ENCODE measurements around the gene CDC42BPA. TPM values are rescaled to one million over a fixed set of nuclear protein-coding genes. Genes with fewer than 3 reads are reported as not detected.

CDC42BPA gene
- total RNA-seq, 1 experiment from 2014 or later = 30.1 TPM

DNA sequence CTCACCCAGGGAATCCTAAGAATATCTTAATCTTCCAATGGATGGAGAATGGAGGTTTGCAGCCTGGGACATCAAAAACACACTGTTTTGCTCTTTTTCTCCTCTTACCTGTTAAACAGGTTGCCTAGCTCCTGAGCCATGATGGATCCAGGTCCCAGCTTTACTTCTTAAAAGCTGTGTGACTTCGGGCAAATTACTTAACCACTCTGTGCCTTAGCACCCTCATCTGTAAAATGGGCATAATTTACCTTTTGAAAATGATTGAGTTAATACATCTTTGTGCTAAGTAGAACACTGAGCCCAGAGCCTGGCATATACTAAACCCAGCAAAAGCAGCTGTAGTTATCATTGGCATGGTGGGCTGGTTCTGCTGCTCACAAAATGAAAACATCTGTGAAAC lies 368.0 kb downstream of the CDC42BPA start:
- Histone ChIP-seq H2AFZ (ENCODE audit: low read length) (no peak overlapping the region), H3K14ac (ENCODE audit: insufficient read depth, low read length) (no peak overlapping the region), H4K20me1 (ENCODE audit: control insufficient read depth, insufficient read depth, insufficient read length) (no peaks in the 10 kb centered on the region), H3K79me2 (ENCODE audit: insufficient read depth, low read length) (no peaks in the 10 kb centered on the region), H3K27me3 (ENCODE audit: insufficient read depth, low read length) (no peaks in the 10 kb centered on the region), H2AK5ac (ENCODE audit: insufficient read length, low read length) (no peak overlapping the region), H2BK120ac (ENCODE audit: low read depth, low read length, poor library complexity, severe bottlenecking) (no peak overlapping the region), H2BK5ac (ENCODE audit: insufficient read length, low read length) (no peak overlapping the region), H3K4me2 (ENCODE audit: insufficient read depth, insufficient read length, low read length) (no peak overlapping the region), H2BK12ac (ENCODE audit: insufficient read length, low read depth, low read length) (no peak overlapping the region), H3K27ac (ENCODE audit: insufficient read length, low read depth, low read length) (no peak overlapping the region), H2BK15ac (ENCODE audit: low read depth, low read length) (no peak overlapping the region), H4K91ac (ENCODE audit: insufficient read length, low read depth, low read length) (no peak overlapping the region), H3K23ac (ENCODE audit: insufficient read length, low read depth, low read length) (no peak overlapping the region), H4K5ac (ENCODE audit: insufficient read length, low read depth, low read length) (no peak overlapping the region), H3K4me1 (ENCODE audit: insufficient read depth, low read length) (no peaks in the 10 kb centered on the region; the same call in 1 of the 2 replicates), H2BK20ac (ENCODE audit: low read depth, low read length, poor library complexity, severe bottlenecking) (no peak overlapping the region), H3K9me3 (ENCODE audit: control insufficient read depth, low read depth, low read length) (no peaks in the 10 kb centered on the region), H3K79me1 (ENCODE audit: insufficient read depth, low read depth, low read length, poor library complexity, severe bottlenecking) (peaks cover 5% of the 10 kb centered on the region), H3T11ph (ENCODE audit: low read length) (no peak overlapping the region), H3K56ac (ENCODE audit: insufficient read length, low read depth, low read length) (no peak overlapping the region), H3K9ac (ENCODE audit: extremely low read depth, insufficient read length, low read length) (no peak overlapping the region), H3K18ac (ENCODE audit: insufficient read length, low read depth, low read length) (no peak overlapping the region), H3K23me2 (ENCODE audit: insufficient read length, low read depth, low read length, poor library complexity, severe bottlenecking) (no peaks in the 10 kb centered on the region), H4K8ac (replicated peaks; ENCODE audit: insufficient read length, low read depth, low read length) (no peak overlapping the region), H3K4ac (ENCODE audit: low read depth, low read length) (no peak overlapping the region)
- Mint-ChIP-seq H3K27ac (no peak overlapping the region), H3K4me1 (peaks cover 23 to 36% of the 10 kb centered on the region in 2 experiments), H3K4me3 (no peak overlapping the region), H3K9me3 (peaks cover 4 to 11% of the 10 kb centered on the region in 2 experiments), H3K36me3 (ENCODE audit: insufficient read depth in 1 of 3, low read depth in 3 of 3) (peaks cover 4 to 15% (median 13%) of the 10 kb centered on the region in 3 experiments), H3K27me3 (ENCODE audit: low read depth) (peaks cover 2% of the 10 kb centered on the region; the same call in 1 of the 2 replicates)
- TF ChIP-seq, protein P1, sequence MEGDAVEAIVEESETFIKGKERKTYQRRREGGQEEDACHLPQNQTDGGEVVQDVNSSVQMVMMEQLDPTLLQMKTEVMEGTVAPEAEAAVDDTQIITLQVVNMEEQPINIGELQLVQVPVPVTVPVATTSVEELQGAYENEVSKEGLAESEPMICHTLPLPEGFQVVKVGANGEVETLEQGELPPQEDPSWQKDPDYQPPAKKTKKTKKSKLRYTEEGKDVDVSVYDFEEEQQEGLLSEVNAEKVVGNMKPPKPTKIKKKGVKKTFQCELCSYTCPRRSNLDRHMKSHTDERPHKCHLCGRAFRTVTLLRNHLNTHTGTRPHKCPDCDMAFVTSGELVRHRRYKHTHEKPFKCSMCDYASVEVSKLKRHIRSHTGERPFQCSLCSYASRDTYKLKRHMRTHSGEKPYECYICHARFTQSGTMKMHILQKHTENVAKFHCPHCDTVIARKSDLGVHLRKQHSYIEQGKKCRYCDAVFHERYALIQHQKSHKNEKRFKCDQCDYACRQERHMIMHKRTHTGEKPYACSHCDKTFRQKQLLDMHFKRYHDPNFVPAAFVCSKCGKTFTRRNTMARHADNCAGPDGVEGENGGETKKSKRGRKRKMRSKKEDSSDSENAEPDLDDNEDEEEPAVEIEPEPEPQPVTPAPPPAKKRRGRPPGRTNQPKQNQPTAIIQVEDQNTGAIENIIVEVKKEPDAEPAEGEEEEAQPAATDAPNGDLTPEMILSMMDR (conservative IDR thresholded peaks at IDR 0.05) = no peak
- no peak for DNase-seq
- WGBS (ENCODE audit: extremely low coverage, insufficient read length, low lambda C conversion rate) = no CpG with 5 or more reads among the region's 1 CpG

Measured in H9 (cell line).